Measurements from ENCODE around the gene MEGF6.
"Not testable (repeated sequence)": the region's sequence is repeated elsewhere in the genome, so short reads cannot be mapped to it uniquely, and the experiment has no call there.

Gene MEGF6

DNA sequence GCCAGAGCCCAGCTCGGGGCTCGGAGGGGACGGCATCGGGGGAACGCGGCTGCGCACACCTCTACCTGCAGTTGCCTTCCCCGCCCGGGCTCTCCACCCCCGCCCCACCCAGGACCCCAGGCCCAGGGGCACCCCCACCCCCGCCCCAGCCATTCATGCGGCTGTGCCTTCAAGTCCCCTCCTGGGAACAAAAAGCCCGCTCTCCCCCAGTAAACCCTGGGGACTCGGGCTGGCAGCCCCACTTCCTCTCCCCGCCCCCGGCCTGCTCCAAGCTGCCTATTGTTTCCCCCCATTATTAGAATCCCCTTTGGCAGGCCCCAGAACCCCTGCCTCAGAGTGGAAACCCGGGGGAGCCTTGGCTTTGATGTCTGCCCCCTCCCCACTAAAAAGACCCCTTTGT, 18.0 kb downstream of the MEGF6 start:
- no peak for DNase-seq (ENCODE audit: low spot score)

DNA sequence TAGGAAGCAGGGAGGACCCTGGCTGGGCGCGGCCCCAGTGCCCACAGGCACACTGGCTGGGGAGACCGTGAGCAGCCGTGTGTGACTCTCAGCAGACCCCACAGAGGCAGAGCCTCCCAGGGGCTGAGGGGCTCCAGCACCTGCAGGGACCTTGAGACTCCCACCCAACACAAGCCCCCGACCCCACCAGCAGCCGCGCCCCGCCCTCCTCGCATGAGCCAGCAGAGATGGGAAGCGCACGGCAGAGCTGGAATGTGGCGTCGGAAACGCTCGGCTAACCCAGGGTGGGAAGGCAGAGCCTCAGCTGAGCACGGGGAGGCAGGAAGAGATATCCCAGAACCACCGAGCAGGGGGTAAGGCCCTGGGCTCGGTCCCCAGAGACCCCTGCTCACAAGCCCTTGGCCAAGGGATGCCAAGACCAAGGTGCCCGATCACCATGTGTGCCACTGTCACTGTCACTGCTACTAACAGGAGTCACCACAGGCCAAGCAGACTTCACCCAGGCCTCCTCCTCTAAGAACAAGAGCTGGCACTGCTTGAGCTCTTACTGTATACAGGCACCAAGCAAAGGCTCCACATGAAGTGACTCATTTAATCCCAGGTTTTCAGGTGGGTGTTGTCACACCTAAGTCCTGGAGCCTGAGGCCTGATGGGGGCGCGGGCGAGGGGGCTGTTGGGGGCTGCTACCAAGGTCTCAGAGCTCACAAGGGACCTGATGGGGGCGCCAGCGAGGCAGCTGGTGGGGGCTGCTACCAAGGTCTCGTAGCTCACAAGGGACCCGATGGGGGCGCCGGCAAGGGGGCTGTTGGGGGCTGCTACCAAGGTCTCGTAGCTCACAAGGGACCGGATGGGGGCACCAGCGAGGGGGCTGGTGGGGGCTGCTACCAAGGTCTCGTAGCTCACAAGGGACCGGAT, 20.1 kb downstream of the MEGF6 start:
- no peak for DNase-seq (ENCODE audit: low spot score)

DNA sequence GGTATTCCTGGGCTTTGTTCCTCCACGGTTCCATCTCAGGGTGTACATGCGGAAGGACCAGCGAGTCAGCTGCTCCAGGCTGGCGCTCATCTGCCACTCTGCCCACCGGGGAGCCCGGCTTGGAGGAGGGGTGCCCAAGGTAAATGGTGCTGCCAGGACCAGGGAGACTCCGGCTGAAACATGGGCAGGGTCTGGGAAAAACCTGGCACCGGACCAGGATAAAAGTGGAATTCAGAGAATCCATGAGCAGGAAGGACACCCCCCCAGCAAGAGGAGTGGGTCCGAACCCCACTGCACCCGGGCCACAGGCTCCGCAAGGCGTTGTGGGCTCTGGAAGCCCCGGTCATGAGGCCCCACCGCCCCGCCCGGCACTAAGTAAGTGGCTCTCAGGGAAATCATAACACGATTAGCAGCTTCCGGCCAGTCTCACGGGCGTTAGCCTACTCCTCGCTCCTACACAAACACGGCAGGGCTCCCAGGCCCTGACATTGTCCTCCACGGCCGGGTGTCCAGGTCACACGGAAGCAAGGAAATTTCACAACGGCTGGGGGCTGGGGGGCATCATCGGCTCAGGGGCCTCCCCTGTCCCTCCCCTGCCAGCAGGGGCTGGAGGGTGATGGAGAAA, 21.1 kb downstream of the MEGF6 start:
- no peak for DNase-seq (ENCODE audit: low spot score)

DNA sequence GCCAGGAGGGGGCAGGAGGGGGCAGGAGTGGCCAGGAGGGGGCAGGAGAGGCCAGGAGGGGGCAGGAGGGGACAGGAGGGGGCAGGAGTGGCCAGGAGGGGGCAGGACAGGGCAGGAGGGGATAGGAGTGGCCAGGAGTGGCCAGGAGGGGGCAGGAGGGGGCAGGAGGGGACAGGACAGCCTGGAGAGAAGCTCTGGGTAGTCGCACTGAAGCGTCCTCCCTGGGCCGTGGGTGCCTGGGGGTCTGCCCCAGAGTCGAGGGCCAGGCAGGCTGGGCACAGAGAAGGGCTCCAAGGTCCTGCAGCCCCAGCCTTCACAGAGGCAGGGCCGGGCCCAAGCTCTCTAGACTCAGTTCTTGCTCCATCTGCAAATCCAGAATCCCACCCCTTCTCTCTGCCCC, 22.9 kb downstream of the MEGF6 start:
- DNase-seq (ENCODE audit: low spot score) = no peak

GRCh38 chr1:3586986-3587759, 24.1 kb downstream of the MEGF6 start:
- no peak for DNase-seq (ENCODE audit: low spot score)

- no peak for DNase-seq (ENCODE audit: low spot score)
Observed at GRCh38 chr1:3585940-3586568, 25.3 kb downstream of the MEGF6 start.

DNA sequence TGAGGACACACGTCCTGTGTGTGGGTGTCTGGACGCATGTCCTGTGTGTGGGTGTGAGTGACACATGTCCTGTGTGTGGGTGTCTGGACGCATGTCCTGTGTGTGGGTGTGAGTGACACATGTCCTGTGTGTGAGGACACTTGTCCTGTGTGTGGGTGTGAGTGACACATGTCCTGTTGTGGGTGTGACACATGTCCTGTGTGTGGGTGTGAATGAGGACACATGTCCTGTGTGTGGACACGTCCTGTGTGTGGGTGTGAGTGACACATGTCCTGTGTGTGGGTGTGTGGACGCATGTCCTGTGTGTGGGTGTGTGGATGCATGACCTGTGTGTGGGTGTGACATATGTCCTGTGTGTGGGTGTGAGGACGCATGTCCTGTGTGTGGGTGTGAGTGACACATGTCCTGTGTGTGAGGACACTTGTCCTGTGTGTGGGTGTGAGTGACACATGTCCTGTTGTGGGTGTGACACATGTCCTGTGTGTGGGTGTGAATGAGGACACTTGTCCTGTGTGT, 25.9 kb downstream of the MEGF6 start:
- DNase-seq (ENCODE audit: low spot score) = not testable (repeated sequence)

DNA sequence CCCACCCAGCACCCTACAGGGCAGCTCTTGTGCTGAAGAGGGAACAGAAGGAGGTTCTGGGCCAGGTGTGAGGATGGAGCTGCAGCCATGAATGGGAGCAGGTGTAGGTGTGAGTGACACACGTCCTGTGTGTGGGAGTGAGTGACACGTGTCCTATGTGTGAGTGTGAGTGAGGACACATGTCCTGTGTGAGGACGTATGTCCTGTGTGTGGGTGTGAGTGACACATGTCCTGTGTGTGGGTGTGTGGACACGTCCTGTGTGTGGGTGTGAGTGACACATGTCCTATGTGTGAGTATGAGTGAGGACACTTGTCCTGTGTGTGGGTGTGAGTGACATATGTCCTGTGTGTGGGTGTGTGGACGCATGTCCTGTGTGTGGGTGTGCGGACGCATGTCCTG, 26.4 kb downstream of the MEGF6 start:
- no peak for DNase-seq (ENCODE audit: low spot score)

DNA sequence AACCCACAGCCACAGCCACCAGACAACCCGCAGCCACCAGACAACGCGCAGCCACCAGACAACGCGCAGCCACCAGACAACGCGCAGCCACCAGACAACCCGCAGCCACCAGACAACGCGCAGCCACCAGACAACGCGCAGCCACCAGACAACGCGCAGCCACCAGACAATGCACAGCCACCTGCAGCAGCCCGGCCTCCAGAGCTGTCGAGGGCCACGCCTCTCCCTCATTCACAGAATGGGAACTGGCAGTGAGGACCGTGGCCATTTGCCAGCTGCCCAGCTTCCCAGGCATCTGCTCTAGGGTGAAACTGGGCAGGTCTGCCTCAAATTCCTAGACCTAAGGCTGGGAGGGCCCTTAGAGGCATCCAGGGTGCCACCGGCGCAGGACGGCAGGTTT, 27.6 kb downstream of the MEGF6 start:
- DNase-seq (ENCODE audit: low spot score) = not testable (repeated sequence)

- no peak for DNase-seq (ENCODE audit: low spot score)
Observed at GRCh38 chr1:3581296-3582036, 29.8 kb downstream of the MEGF6 start.

DNA sequence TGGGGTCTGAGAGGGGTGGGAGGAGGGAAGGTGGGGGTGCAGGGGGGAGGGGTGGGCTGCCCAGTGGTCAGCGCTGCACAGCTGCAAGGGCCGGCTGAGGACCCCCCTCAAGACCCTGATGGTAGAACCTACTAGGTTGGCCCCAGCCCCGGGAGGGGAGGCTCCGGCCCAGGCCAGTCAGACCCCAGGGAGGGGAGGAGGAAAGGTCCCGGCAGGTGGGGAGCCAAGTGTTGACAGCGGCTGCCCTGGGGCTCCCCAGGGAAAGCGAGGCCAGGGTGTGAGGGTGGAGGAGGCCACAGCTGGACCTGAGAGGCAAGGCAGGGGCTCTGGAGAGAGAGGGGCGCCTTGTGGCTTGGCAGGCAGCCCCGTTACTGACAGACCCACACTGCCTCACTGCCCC, 31.1 kb downstream of the MEGF6 start:
- no peak for DNase-seq (ENCODE audit: low spot score)

DNA sequence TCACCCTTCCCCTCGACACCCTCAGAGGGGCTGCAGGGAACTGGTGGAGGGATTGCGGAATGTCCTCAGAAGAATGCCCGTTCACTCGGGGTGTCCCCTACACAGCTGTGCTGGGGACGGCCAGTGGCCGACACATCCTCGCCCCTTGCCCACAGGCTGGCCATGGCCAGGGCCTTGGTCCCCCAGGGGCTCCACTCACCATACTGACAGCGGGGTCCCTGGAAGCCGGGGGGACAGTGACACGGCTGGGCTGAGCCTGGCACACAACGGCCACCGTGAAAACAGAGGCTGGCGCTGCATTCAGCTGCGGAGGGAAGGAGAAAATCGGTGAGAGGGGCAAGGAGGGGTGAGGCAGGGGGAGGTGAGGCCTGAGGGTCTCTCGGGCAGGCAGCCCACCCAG, 31.7 kb downstream of the MEGF6 start:
- no peak for DNase-seq (ENCODE audit: low spot score)

- no peak for DNase-seq (ENCODE audit: low spot score)
Observed at GRCh38 chr1:3578906-3579305, 32.4 kb downstream of the MEGF6 start.

GRCh38 chr1:3578433-3578805, 32.9 kb downstream of the MEGF6 start:
- DNase-seq (ENCODE audit: low spot score) = no peak

DNA sequence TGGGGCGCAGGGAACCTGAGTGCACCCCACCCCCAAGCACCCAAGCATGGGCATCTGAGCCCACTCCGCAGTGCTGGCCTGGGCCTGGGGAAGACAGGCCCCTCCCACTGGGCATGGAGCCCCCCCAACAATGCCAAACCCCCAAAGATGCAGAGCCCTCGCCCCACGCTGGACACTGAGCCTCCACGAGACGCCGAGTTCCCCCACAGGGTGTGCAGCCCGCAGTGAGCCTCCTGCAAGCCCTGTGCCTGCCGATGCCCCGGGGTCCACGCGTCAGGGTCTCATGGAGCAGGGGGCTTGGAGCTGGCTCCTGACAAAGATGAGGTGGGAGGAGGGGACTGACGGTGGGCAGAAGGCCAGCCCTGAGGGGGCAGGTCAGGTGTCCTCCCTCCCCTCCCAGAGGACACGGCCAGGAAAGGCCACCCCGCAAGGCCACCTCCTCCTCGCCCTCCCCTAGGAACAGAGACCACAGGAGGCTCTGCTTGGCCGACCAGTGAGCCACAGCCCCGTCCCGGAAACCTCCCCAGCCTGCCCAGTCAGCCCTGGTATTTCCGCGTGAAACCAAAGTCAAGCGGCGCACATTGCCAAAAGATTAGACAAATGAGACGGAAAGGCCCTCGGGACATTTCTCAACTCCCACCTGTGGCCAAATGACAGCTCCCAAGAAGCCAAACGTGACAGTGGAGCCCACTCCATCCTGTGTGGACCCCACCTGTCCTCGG, 33.4 kb downstream of the MEGF6 start:
- no peak for DNase-seq (ENCODE audit: low spot score)

- DNase-seq (ENCODE audit: low spot score) = no peak
Observed at GRCh38 chr1:3577300-3577699, 34.0 kb downstream of the MEGF6 start.

GRCh38 chr1:3575993-3576392, 35.3 kb downstream of the MEGF6 start:
- DNase-seq (ENCODE audit: low spot score) = no peak

DNA sequence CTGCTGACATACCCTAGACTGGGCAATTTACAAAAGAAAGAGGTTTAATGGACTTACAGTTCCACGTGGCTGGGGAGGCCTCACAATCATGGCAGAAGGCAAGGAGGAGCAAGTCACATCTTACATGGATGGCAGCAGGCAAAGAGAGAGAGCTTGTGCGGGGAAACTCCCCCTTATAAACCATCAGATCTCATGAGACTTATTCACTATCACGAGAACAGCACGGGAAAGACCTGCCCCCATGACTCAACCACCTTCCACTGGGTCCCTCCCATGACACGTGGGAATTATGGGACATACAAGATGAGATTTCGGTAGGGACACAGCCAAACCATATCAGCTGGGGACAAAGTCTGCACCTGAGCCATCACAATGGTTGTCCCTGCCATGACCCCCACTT, 35.8 kb downstream of the MEGF6 start:
- not testable (repeated sequence) for DNase-seq (ENCODE audit: low spot score)

GRCh38 chr1:3573500-3573899, 37.8 kb downstream of the MEGF6 start:
- DNase-seq (ENCODE audit: low spot score) = no peak

- DNase-seq (ENCODE audit: low spot score) = not testable (repeated sequence)
Observed at GRCh38 chr1:3572638-3573037, 38.7 kb downstream of the MEGF6 start.

GRCh38 chr1:3571263-3571662, 40.0 kb downstream of the MEGF6 start:
- DNase-seq (ENCODE audit: low spot score) = no peak
